ENCODE data around the gene AKAP11.
"Not testable (repeated sequence)": the region's sequence is repeated elsewhere in the genome, so short reads cannot be mapped to it uniquely, and the experiment has no call there.

The AKAP11 gene

GRCh38 chr13:42272115-42272803 lies at the start of gene AKAP11:
Gene AKAP11 (plus strand): TSS chr13:42272152. CDS start chr13:42286349, 14,197 bp downstream.
- peak; percentile 47 for DNase-seq (ENCODE audit: low read depth)

- no peak for DNase-seq (ENCODE audit: low read depth)
Observed at GRCh38 chr13:42223681-42224080, 48.3 kb upstream of the AKAP11 start.

DNA sequence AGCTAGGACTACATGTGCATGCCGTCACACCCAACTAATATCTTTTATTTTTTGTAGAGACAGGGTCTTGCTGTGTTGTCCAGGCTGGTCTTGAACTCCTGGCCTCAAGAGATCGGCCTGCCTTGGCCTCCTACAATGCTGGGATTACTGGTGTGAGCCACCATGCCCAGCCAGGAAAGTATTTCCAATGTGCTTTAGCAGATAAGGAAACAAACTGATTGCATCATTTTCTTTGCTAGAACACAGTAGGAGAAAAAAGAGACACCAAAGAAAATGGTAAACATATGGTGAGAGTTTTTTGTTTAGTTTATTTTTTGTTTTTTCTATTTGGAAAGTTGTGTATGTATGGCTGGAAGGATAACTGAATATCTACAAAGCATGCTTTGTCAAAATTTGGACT lies 46.9 kb upstream of the AKAP11 start:
- no peak for DNase-seq (ENCODE audit: low read depth)

DNA sequence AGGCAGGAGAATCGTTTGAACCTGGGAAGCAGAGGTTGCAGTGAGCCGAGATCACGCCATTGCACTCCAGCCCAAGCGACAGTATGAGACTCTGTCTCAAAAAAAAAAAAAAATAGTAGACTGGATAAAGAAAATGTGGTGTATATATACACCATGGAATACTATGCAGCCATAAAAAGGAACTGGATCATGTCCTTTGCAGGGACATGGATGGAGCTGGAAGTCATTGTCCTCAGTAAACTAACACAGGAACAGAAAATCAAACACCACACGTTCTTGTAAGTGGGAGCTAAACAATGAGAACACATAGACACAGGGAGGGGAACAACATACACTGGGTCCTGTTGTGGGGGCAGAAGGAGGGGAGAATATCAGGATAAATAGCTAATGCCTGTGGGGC lies 45.2 kb upstream of the AKAP11 start:
- DNase-seq (ENCODE audit: low read depth) = not testable (repeated sequence)

- no peak for DNase-seq (ENCODE audit: low read depth)
Observed at GRCh38 chr13:42228527-42228926, 43.4 kb upstream of the AKAP11 start.

DNA sequence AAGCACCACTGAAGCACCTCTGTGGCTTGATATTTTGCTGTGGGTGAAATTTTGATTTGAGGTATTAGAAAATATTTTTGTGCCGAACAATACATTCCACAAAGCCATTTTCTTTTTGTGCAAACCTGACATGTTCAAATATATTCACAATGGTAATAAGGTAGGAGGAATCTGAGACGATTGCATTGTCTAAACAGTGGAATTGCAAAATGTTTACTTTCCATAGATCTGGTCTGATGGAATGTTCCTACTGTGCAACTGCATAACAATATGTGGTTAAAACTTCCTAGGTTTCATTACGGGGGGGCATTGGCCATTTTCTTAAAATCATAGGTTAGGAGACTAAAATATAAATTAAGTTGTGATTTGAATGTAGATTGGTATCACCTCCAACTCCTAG lies 42.7 kb upstream of the AKAP11 start:
- no peak for DNase-seq (ENCODE audit: low read depth)

GRCh38 chr13:42232671-42233070 lies 39.3 kb upstream of the AKAP11 start:
- DNase-seq (ENCODE audit: low read depth) = no peak

DNA sequence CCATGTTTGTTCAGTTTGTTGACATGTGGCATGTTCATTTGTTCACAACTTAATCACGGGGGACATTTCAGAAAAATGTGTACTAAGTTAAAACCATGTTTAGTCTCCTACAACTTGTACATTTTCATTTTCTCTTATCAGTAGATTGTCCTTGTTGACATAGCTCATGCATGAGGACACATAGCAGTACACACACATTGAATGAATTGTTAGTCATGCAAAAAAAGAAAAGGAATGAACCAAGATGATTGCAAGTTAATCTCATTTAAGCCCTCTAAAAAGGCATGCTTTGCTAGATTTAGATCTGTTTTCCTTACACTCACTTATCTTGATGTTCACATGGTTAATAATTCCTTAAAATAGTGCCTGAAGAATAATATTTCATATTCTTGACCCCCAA lies 38.2 kb upstream of the AKAP11 start:
- no peak for DNase-seq (ENCODE audit: low read depth)

DNA sequence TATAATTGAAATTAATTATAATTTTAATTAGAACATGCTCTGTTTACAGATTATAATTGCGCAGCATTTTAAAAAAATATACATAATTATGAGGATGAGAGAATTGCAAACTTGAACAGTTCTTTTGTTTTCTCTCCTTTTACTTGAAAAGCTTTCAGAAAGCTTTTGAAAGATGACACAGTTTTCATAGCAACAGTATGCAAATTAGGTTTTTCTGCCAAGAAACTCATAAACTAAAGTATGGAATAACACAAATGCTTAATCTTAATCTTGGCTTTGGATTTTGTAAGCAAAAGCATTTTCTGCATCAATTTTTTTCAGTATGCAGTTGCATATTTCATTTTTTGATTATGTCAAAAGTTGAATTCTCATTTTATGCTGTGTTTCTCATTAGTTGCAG lies 32.8 kb upstream of the AKAP11 start:
- DNase-seq (ENCODE audit: low read depth) = no peak

GRCh38 chr13:42239644-42240043 lies 32.3 kb upstream of the AKAP11 start:
- no peak for DNase-seq (ENCODE audit: low read depth)

GRCh38 chr13:42246541-42246940 lies 25.4 kb upstream of the AKAP11 start:
- no peak for DNase-seq (ENCODE audit: low read depth)

- DNase-seq (ENCODE audit: low read depth) = no peak
Observed at GRCh38 chr13:42247883-42248282, 24.1 kb upstream of the AKAP11 start.

- no peak for DNase-seq (ENCODE audit: low read depth)
Observed at GRCh38 chr13:42255886-42256285, 16.1 kb upstream of the AKAP11 start.

DNA sequence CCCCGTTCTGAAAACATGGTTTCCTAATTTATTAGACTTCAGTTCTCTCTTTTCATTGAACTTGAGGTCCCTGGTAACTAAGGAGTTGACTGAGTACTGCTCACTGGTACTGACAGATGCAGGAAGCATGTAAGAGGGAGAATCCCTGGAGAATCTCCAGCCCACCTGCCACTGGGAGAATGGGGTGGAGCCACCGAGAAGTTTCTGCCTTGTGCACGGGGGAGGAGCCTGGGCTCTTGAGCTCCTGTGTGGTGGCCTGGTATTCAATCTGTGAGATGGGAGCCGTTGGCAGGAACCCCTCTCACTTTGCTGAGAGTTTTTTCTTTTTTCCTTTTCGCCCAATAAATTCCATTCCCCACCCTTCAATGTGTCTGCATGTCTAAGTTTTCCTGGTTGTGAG lies 13.2 kb upstream of the AKAP11 start:
- DNase-seq (ENCODE audit: low read depth) = no peak

DNA sequence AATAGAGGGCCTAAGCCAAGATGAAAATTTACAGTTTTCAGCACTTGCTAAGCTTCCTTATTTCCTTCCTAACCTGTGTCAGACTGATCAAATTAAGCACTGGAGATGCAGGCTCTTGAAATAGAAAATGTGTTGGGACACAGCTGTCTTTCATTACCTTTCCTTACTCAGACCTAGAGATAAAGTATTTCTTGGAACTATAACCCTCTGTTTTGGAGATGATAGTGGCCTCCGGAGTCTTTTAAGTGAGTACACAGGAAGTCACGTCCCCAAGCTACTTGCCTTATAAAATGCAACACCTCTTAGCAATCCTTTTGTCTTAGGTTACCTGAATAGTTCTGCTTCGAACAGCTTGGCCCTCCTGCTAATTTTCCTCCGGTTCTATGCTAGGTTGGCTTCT lies 12.4 kb upstream of the AKAP11 start:
- DNase-seq (ENCODE audit: low read depth) = no peak

DNA sequence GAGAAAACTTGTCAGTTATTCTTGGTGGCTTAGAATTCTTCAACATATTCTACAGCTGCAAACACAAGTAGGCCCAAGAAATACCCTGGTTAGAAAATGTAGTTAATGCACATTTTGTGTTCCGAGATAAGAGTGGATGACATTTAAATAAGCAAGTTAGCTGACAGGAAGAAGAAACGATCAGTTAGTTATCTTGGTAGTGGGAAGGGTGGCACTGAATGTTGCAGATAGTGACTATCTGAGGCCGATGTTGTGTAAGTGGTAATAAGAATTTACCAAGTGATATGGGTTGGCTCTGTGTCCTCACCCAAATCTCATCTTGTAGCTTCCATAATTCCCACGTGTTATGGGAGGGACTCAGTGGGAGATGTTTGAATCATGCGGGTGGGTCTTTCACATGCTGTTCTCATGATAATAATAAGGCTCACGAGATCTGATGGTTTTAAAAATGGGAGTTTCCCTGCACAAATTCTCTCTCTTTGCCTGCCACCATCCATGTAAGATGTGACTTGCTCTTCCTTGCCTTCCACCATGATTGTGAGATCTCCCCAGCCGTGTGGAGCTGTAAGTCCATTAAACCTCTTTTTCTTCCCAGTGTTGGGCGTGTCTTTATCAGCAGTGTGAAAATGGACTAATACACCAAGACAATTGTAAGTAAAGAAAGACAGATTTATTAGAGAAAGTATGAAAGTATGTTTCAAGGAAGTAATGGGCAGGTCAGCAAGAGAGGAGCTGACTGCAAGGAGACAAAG lies 10.9 kb upstream of the AKAP11 start:
- no peak for DNase-seq (ENCODE audit: low read depth)

GRCh38 chr13:42266473-42266872 lies 5.5 kb upstream of the AKAP11 start:
- DNase-seq (ENCODE audit: low read depth) = no peak

DNA sequence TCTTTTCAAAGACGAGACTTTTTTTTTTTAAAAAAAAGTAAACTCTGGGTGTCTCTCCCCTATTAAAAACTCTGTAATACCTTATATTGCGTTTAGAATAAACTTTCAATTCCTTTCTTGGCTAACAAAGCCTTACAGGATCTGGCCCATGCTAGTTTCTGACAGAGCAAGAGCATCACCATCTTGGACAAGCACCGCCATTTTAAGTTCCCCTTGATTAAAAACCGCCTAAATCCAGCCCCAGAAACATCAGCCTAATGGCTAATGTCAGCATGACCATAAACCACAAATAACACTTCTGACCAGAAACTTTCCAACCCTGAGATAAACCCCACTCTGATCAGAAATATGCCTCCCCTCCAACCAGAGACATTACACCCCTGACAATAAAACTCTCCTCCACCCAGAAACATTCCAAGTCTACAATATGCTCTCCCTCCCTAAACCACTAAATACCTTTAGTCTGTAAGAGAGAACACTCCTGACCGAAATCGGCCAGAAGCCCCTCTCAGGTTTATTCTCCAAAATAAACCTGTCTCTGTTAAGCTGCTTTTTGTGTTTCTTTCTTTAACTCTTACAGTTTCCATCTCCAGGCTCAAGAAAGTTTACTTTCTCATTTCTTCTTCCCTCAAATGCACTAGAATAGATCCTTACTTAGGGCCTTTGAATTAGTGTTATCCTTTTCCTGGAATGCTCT lies 1.6 kb upstream of the AKAP11 start:
- DNase-seq (ENCODE audit: low read depth) = no peak

DNA sequence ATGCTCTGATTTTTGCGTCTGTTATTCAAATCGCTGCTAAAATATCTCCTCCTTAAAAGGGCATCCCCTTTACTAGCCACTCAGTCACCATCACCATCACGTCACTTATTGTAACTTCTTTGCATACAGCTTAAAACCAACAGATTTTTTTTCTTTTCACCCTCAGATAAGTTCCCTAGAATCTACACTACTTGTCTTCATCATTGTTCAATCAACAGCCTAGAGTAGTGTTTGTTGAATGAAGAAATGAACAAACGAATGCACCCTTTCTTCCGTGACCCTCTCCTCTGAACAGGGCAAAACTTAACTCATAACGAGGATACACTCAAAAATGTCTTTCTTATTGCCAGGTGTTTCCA lies 1.1 kb upstream of the AKAP11 start:
- DNase-seq (ENCODE audit: low read depth) = no peak

- peak; percentile 89 for DNase-seq (ENCODE audit: low read depth)
Observed at GRCh38 chr13:42271337-42272114, 426 bp upstream of the AKAP11 start.

GRCh38 chr13:42272804-42273175 lies 838 bp downstream of the AKAP11 start:
- DNase-seq (ENCODE audit: low read depth) = no peak

DNA sequence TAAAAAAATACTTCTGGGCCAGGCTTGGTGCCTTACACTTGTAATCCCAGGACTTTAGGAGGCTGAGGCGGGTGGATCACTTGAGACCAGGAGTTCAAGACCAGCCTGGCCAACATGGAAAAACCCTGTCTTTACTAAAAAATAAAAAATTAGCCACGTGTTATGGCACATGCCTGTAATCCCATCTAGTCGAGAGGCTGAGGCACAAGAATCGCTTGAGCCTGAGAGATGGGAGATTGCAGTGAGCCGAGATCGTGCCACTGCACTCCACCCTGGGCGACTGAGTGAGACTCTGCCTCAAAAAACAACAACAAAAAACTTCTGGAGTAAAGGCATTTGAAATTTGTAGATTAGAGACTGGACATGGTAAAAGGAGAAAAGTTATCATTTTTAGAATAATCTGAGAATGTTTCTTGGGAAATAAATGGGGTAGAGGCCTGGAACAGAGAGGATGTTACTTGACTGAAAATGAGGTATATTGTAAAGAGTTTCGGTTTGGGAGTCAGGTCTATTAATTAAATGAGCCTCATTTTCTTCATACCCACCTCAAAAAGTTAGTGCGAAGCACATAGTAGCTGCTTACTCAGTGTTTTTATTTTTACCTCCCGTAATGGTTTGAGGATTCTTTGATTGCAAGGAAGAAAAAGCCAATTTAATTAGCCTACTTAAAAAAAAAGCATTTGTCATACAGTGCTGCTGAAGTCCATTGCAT lies 2.6 kb downstream of the AKAP11 start:
- DNase-seq (ENCODE audit: low read depth) = no peak
